D721Med (cell line): ENCODE data around the gene GRIP2.
"Not testable (repeated sequence)": the region's sequence is repeated elsewhere in the genome, so short reads cannot be mapped to it uniquely, and the experiment has no call there.

Source experiments
- DNase-seq: peaks from one replicate; pipeline ENCODE4 v3.0.0; 2011; ENCODE audit warnings: low spot score; ENCODE audit not compliant: insufficient read length
- FAIRE-seq: peaks from 2 replicates; lab custom pipeline; 2011; peaks lifted over from hg19 to GRCh38; lab: Jason Lieb, UNC
- TF ChIP-seq, protein P1 (sequence below): IDR thresholded peaks from 2 replicates; pipeline ENCODE4 v1.5.1; 2012; ENCODE audit warnings: mild to moderate bottlenecking, control low read depth; ENCODE audit not compliant: insufficient read depth; ENCODE audit errors: missing control alignments

The GRIP2 gene

GRCh38 chr3:14520967-14521366 is 19.2 kb downstream of the GRIP2 start:
- TF ChIP-seq, protein P1, sequence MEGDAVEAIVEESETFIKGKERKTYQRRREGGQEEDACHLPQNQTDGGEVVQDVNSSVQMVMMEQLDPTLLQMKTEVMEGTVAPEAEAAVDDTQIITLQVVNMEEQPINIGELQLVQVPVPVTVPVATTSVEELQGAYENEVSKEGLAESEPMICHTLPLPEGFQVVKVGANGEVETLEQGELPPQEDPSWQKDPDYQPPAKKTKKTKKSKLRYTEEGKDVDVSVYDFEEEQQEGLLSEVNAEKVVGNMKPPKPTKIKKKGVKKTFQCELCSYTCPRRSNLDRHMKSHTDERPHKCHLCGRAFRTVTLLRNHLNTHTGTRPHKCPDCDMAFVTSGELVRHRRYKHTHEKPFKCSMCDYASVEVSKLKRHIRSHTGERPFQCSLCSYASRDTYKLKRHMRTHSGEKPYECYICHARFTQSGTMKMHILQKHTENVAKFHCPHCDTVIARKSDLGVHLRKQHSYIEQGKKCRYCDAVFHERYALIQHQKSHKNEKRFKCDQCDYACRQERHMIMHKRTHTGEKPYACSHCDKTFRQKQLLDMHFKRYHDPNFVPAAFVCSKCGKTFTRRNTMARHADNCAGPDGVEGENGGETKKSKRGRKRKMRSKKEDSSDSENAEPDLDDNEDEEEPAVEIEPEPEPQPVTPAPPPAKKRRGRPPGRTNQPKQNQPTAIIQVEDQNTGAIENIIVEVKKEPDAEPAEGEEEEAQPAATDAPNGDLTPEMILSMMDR, result no peak
- FAIRE-seq, result no peak
- no peak for DNase-seq

GRCh38 chr3:14520149-14520548 is 20.0 kb downstream of the GRIP2 start:
- DNase-seq (no peak), FAIRE-seq (no peak)
- TF ChIP-seq, protein P1, result no peak

GRCh38 chr3:14519406-14519805 is 20.7 kb downstream of the GRIP2 start:
- TF ChIP-seq, protein P1, result no peak
- DNase-seq (no peak), FAIRE-seq (no peak)

DNA sequence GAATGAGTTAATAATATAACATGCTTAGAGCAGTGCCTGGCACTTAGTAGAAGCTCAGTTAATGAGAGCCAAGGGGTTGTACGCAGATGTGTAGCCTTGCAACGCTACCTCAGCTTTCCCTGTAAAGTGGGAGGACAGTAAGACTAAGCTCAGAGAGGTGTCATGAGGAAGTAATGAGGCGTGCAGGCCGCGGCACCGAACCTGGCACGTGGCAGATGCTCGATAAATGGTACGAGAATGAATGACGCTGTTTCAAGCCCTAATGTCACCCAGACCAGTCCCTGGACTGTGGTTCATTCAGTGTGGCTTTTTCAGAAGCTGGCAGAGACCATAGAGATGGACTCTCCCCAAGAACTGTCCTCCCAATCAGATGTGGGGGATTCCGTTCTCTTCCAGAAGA is 21.2 kb downstream of the GRIP2 start:
- TF ChIP-seq, protein P1, result no peak
- FAIRE-seq (no peak), DNase-seq (no peak)

DNA sequence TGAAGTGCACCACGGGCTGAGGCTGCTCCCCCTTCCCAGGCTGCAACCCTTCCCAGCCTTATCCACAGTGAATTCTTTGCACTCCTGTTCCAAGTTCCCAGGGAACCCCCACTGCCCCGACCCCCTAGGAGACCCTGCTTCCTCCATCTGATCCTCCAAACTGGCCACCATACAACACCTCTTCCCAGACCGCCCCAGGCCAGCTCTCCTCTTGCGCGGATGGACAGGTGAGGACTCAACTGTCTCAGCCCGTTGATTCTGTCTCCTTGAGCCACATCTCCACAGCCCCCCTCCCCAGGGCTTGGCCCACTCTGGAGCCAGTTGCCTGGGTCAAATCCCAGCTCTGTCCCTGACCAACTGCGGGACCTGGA is 21.7 kb downstream of the GRIP2 start:
- TF ChIP-seq, protein P1, result no peak
- no peak for FAIRE-seq

DNA sequence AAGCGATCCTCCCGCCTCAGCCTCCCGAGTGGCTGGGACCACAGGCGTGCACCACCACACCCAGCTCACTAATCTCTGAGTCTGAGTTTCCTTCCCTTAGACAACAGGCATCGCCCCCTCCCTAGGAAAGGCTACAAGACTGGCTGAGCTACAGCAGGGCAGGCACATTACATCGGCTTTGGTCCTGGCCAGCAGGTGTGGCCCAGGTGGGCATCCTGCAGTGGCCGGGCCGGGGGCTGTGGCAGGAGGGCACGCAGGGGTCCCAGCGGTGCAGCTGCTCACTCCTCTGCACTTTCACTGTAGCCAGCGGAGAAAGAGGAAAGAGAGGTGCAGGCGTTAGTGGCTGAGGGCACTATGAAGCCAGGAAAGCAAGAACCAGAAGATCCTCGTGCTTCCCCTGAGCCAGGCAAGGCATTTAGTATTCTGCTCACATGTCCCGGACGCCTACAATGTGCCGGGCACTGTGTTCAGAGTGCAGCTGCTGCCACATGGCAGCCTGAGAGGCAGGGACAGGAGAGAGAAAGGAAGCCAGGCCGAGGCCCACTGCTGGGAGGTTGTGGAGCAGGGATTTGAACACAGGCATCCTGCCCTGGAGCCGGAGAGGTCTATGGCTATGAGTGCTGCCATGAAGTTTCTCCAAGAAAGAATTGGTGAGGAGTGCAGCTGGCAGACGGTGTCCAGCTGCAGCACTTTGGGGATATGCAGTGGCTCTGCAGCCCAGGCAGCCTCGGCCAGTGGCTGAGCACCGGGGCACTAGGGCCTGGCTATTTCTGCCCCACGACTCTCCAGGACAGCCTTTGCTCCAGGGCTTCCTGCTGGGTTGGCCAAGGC is 22.3 kb downstream of the GRIP2 start:
- FAIRE-seq, result no peak
- TF ChIP-seq, protein P1, result no peak
- DNase-seq, result no peak

More for the DNA sequence above, 21.7 kb downstream of the GRIP2 start:
- no peak for DNase-seq

DNA sequence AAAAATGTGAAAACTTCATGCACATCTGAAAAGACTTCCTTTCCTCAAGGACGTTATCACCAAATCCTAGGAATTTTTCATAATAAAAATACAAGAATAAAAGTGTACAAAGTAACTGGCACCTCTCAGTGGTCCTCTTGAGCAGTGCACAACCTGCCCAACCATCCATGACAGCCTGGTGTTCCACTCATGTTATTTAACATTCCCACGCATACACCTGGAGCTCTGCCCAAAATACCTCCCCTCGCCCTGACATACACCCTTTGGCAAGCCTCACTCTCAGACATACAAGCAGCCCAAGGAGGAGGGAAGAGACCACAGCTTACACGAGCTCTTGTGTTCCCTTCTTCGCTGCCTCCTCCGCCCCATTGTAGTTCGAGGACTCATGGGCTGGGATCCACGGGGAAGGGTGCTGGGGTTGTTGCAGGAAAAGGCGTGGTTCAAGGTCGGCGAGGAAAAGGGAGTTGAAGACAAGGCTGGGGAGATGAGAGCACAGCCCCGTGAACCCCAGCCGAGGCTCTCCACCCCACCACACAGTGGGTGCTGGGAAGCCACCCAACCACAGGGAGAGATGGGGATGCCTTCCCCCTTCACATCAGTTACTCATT is 23.3 kb downstream of the GRIP2 start:
- no peak for DNase-seq
- TF ChIP-seq, protein P1, result no peak
- no peak for FAIRE-seq

DNA sequence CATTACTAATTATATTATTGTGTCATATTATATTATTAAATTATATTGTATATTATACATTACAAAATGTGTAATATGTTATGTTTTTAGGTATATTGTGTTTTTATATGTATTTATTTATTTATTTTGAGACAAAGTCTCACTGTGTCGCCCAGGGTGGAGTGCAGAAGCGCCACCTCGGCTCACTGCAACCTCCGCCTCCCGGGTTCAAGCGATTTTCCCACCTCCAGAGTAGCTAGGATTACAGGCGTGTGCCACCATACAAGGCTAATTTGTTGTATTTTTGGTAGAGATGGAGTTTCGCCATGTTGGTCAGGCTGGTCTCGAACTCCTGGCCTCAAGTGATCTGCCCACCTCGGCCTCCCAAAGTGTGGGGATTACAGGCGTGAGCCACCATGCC is 24.6 kb downstream of the GRIP2 start:
- DNase-seq, FAIRE-seq: not testable (repeated sequence)
